GM19395 (cell line): ENCODE data around the gene HDAC11.
"Not testable (repeated sequence)": the region's sequence is repeated elsewhere in the genome, so short reads cannot be mapped to it uniquely, and the experiment has no call there.

Source experiments
- ATAC-seq: cut with Tn5 transposase; IDR thresholded peaks from one replicate; pipeline ENCODE4 v1.9.1; 2021; ENCODE audit warnings: mild to moderate bottlenecking, moderate library complexity; ENCODE audit not compliant: unreplicated experiment

HDAC11 gene

DNA sequence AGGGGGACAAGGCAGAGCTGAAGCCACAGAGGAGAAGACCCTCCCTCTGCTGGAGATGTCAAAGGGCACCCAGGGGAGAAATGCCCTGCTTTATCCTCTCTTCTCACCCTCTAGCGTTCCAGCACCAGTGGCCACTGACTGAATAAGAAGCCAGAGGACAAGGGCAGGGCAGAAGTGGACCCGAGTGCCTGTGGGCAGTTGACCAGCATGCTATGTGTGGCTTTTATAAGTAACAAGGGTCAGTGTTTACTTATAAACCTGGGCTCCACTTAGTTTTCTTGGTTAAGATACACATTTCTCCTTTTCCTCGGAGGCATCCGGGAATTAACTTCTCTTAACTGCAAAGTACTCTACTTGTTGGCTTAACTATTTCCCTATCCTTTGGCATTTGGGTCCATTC, 13.3 kb upstream of the HDAC11 start:
- ATAC-seq = no peak

DNA sequence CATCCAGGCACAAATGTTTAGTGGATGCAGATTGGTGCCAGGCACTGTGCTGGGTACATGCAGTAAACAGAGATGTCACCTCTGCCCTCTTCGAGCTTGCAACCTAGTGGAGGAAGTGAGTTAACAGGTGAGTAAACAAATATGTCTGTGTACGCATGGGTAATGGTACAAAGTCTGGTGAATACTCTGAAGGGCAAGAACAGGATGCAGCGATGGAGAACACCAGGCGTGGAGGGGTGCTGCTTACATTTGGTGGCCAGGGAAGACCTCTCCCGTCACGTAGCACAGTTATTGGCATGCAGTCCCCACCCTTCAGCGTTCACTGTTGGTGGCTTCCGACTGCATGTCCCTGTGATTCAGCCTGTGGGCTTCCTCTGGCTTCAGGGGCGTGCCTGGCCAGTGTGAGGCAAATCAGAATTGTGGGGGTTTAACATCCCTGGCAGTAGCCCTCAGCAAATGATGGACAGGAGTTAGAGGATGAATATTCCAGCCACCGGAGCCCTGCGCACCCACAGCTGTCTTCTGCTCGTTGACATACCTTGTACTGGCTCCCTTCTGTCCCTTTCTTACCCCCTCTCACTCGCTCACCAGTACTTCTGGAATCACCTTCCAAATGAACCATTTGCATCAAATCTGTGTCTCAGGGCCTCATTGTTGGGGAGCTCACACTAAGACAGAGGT, 9.1 kb upstream of the HDAC11 start:
- ATAC-seq = no peak

DNA sequence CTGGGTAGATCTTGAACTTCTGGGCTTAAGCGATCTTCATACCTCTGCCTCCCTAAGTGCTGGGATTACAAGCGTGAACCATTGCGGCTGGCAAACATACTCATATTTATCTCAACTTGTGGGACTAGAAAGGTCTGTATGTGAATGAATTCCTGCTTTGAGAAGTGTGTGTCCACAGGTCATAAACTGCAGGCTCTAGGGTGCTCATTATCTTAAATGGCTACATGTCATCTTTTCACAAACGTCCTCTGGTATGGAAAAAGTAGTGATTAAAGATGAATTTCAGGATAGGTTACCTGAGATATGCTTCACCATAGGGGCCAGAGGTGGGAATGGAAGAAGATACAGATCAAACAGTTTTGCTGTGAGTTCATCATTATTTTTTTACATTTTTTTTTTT, 7.8 kb upstream of the HDAC11 start:
- ATAC-seq = no peak

DNA sequence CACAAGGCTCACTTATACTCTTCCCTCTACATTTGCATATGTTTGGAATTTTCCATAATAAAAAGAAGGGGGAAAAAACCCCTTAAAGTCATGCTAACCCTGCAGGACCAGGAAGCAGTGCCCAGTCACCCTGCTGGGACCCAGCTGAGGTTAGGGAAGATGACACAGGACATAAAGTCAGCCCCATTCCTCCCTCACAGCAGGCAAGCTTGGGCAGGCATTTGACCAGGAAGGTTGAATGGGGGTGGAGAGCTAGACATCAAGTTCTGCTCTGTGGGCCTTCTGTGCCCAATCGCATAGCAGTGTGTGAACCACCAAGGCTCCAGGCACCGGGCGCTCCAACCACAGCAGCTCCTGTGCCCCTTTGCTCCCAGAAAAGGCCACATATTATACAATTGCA, 7.1 kb upstream of the HDAC11 start:
- ATAC-seq = no peak

DNA sequence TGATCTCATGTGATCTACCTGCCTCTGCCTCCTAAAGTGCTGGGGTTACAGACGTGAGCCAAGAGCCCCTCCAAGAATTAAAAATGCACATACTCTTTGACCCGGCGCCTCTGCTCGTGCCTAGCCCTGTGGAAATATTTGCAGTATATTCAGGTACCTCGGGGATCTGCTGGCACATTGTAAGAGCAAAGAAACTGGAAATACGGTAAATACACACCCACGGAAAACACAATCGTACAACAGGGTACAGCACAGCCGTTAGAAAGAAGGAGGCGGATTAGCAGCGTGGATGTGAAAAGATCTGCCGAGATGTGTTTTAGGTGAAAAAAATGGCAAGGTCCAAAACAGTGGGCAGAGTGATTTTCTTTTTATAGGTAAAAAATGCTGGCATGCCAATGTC, 6.1 kb upstream of the HDAC11 start:
- no peak for ATAC-seq

DNA sequence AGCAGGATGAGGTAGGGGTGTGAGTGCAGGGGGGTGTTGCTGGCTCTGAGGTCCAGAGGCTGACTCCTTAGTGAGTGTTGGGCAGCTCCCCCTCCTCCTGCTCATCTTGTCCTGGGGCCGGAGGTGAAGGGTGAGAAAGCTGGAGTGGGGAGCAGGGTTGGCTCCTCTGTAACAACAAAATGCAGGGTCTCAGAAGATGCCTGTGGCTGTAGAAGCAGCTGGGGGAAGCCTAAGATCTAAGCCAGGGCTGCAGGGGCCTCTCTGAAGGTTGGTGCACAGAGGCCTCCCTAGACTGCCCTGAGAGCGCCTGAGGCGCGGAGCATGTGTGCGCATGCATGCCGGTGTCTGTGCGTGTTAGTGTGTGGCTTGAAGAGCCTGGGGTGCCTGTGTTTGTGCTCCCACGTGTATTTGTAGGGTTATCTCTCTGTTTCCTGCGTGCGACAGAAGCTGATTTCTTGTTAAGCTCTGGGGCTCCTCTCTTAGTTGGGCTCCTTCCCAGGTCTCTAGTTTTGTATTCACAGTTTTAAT, 5.3 kb upstream of the HDAC11 start:
- ATAC-seq = no peak

DNA sequence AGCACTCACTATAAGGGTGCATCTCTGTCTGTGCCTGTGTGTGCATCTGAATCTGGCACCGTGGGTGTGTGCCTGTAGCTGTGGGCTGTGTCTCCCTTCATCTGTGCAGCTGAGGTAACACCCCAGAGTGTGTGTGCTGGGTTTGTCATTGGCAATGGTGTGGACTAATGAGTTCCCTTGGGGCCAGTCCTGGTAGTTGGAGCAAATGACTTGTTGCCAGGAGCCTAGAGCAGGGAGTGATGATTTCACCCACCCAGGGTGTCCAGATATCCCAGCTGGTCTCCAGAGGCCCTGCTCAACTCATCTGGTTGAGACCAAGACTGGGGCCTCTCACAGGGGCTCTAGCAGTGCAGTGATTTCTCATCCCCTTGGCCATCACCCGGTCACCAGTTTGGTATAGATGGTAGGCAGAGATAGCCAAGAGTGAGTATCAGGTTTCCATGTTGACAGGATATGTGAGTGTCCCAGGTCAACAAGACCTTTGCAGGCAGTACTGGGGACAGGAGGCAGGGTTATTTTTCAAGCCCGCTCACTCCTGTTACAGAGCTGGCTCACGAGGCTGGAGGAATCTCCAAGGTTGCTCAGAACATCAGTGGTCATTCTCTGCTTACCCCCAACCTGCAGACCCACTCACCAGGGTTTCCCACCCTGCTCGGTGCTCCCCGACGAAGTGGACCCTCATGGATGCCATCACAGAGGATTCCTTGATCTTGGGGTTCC, 4.1 kb upstream of the HDAC11 start:
- no peak for ATAC-seq

DNA sequence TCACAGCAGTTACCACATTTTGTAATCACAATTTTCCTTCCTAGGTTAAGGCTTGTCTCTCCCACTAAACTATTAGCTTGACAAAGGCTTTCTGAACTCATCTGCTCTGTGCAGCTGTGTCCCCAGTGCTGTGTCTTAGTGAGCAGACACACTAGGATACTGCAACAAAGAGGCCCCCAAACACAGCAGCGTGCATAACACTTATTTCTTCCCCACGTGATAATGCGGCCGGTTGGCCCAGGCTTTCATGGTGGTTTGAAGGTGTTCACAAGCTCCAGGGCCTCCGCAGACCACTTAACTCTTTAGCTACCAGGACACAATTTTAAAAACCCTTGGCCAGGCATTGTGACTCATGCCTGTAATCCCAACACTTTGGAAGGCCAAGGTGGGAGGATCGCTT, 2.2 kb upstream of the HDAC11 start:
- no peak for ATAC-seq

DNA sequence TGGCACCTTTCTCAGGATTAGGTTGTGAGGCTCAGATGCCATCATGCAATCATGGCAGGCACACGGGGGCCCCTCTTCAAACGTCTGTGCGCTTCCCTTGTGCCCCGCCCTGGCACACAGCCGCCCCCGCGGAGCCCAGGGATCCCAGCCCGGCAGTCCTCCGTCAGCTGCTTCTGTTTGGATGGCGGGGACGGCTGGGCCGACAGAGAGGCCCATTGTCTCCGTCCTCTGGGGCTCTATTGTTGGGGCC, 849 bp upstream of the HDAC11 start:
- peak; percentile 1 for ATAC-seq

DNA sequence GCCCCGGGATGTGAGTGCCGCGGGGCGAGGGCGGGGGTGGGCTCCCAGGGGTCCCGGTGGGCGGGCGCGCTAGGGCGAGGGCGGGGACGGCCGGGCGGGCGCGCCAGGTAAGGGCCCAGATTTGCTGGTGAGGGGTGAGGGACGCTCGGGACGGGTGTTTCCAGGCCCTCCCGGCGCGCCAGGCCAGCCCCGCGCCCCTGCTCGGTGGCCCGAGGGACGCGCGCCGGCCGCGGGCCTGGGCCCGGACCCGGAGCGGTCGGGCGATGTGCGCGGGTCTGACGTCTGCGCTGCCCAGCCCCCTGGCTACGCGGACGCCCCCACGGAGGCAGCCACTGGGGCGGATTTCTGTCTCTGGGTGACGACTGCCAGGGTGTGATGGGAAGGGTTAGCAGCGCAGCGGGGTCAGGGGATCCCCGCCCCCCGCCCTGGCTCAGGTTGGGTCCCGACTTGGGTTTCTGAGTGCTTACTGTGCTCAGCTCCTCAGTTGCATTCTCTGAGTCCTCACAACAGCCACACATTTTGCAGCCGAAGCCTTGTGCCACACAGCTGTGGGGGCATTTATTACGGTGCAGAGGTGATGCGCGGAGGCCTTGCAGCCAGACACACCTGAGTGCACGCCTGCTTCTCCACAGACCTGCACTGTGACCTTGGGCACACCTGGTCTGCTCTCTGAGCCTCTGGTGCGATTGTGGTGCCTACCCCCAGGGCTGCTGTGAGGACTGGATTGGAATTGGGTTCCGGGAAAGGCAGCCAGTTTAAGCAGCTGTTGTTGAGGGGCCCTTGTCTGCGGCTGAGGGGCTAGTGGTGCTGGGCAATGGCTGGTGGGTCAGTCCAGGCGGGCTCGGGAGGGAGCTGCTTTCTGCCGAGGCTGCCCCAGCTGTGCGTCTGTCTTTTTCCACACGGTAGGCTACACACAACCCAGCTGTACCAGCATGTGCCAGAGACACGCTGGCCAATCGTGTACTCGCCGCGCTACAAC, 523 bp downstream of the HDAC11 start:
- peak; percentile 36 for ATAC-seq

DNA sequence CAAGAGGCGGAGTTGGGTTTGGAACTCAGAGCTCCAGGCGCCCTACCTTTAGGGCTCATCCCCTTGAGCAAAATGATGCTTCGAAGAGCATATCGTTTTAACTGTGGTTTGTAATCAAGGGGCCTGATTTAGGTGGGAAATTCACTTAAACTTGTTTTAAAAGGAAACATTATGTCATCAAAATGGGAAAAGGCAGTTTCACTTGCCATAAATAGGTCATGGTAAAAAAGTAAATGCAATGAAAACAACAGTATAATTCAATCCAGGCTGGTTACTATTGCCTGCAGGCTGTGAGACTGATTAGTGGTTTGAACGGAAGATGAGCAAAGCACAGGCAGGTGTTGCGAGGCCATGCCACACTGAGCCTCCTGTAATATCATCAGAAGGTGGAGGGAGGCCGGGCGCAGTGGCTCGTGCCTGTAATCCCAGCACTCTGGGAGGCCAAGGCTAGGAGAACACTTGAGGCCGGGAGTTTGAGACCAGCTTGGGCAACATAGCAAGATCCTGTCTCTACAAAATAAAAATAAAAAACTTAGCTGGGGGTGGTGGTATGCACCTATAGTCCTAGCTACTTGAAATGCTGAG, 2.1 kb downstream of the HDAC11 start:
- ATAC-seq = no peak

DNA sequence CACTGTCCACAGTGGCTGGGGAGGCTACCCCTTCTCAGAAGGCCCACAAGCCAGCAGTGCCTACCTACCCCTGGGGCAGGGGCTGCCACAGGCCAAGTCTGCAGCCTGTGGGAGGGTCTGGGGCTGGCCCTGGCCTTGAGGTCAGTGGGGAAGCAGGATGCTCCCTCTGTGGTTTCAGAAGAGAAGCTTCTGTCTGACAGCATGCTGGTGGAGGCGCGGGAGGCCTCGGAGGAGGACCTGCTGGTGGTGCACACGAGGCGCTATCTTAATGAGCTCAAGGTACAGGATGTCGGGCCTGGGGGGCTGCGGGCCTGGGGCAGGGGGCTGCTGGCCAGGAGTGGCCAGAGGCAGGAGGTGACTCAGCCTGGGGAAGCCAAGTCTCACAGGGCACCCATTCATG, 3.2 kb downstream of the HDAC11 start:
- ATAC-seq = no peak

DNA sequence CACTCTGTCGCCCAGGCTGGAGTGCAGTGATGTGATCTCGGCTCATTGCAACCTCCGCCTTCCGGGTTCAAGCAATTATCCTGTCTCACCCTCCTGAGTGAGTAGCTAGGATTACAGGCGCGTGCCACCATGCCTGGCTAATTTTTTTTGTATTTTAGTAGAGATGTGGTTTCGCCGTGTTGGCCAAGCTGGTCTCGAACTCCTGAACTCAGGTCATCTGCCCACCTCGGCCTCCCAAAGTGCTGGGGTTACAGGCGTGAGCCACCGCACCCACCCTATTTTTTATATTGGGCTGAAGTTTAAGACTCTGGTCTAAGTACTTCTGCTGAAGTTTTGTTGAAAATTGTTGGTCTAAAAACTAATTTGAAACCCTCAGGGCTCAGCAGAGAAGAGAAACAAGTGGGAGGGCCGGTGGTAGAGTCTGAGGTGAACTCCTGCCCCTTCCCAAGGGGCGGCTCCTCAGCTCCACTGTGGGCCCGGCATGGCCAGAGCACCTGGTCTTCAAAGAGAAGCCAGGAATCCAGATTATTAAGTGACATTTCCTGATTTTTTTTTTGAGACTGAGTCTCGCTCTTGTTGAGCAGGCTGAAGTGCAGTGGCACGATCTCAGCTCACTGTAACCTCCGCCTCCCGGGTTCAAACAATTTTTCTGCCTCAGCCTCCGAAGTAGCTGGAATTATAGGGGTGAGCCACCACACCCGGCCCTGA, 4.0 kb downstream of the HDAC11 start:
- no peak for ATAC-seq

DNA sequence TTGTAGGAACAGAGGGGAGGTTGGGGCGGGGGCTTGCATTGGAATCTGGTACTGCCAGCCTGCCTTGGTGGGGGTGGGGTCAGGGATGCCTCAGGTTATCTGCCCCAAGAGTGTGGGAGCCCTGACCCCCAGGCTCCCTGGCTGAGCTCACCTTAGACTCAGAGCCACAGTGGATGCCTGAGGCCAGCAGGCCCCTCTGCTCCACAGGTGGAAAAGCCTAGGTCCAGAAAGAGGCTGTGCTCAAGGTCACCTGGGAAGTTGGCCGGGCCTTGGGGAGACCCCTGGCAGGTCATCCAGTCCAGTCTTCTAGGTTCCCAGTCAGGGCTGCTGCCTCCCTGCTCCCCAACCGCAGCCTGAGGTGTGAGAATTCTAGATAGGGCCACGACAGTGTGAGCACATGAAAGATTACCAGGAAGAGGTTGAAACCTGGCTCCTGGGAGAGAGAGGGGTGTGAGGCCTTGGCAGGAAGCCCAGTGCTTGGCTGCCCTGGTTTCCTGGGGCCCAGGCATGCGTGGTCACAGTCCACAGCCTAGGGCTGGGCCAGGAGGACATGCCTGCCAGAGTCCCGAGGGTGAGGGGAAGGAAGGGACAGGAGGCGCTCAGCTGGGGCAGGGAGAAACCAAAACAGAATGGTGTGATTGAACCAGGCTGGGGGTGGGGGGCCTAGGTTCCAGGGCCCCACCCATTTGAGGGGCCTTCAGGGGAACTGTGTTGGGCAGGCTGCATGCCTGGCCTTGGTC, 4.9 kb downstream of the HDAC11 start:
- no peak for ATAC-seq

DNA sequence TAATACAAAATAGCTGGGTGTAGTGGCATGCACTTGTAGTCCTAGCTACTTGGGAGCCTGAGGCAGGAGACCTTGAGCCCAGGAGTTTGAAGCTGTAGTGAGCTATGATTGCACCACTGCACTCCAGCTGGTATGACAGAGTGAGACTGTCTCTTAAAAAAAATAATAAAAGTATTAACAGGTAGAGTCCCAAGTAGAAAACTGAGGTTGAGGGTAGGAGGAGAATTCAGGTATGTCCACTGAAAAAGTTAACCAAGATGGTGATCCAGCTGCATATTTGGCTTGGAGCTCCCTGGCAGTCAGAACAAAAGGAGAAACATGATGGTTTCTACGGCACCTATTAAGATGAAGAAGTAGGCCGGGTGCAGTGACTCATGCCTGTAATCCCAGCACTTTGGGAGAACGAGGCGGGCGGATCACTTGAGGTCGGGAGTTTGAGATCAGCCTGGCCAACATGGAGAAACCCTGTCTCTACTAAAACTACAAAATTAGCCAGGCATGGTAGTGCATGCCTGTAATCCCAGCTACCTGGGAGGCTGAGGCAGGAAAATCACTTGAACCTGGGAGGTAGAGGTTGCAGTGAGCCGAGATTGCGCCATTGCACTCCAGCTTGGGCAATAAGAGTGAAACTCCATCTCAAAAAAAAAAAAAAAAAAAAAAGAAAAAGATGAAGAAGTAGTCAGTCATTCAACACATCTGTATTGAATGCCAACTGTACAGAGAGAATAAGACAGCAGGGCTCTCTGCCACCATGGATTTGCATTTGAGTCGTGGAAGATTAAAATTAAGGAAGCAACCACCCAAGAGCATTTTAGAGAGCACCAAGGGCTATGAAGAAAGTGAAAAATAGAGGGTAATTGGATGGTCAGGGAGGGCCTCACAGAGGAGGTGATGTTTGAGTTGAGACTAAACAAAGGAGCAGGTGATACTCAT, 5.8 kb downstream of the HDAC11 start:
- not testable (repeated sequence) for ATAC-seq

DNA sequence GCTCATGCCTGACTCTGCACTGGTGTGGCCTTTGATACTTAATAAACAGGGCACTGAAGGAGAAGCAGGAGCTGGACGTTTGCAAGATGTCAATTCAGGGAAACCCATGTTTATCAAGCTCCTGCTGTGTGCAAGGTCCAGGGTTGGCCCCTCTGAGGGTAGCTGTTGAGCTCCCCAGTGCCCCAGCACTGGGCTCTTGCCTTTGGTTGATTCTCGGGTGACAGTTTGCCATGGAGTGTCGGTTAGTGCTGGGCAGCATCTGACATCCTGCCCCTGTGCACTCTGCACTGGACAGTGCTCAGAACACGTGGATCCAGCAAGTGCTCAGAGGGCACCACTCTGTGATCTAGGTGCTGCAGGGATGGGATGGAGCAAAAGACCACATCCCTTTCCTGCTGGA, 7.3 kb downstream of the HDAC11 start:
- no peak for ATAC-seq

DNA sequence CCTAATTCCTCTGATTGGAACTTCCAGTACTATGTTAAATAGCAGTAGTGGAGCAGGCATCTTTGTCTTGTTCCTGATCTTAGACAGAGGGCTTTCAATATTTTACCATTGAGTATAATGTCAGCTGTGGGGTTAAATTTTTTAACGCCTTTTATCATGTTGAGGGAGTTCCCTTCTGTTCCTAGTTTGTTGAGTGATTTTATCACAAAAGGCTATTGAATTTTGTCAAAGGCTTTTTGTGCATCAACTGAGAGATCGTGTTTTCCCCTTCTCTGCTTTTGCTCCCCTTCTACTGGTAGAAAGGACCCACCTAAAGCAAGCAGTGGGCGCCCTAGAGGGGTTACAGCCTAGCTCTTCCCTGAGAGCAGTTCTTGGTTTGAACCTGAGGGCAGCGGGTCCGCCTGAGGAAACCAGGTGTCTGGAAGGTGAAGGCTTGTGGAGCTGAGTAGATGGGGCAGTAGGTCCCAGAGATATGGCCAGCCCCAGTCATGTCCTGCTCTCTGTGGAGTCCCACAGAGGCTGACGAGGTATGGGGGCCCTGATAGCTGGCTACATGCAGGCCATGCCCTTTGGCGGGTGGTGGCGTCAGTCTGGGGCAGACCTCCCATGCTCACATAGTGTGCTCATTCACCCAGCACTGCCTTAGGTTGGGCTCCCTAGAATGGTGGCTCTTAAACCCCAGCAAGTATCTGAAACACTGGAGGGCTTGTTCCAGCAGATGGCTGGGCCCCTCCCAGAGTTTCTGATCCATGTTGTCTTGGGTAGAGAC, 11.3 kb downstream of the HDAC11 start:
- ATAC-seq = no peak

DNA sequence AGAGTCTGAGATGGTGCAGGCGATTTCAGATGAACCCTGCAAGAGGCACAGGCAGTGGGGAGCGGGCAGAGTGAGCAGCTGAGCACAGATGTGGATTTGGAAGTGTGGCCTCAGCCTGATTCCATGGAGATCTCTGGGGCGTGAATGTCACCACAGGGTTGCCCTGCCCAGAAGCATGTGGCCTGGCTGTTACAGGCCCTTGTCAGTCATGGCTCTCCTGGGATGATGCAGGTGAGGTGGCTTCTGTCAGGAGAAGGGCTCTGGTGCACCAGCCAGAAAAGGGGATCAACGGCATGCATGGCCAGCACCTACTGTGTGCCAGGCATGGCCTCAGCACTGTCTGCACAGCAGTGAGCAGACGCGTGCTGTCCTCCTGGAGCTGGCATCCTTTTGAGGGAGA, 11.9 kb downstream of the HDAC11 start:
- ATAC-seq = no peak
